NCI-H1092 treated with DMSO at 0.1 percent for 48 hours (cell line): ENCODE results near the gene DCAF10.
"Not testable (repeated sequence)": the region's sequence is repeated elsewhere in the genome, so short reads cannot be mapped to it uniquely, and the experiment has no call there.

Source experiments
- DNase-seq: peaks from one replicate; lab custom pipeline; 2025; lab: John Stamatoyannopoulos, UW

DCAF10 gene

GRCh38 chr9:37790096-37790495, 10.5 kb upstream of the DCAF10 start:
- no peak for DNase-seq

- DNase-seq: no peak
These were observed 8.5 kb upstream of the DCAF10 start for GRCh38 chr9:37792122-37792521.

- no peak for DNase-seq
These were observed 4.4 kb upstream of the DCAF10 start for GRCh38 chr9:37796232-37796631.

DNA sequence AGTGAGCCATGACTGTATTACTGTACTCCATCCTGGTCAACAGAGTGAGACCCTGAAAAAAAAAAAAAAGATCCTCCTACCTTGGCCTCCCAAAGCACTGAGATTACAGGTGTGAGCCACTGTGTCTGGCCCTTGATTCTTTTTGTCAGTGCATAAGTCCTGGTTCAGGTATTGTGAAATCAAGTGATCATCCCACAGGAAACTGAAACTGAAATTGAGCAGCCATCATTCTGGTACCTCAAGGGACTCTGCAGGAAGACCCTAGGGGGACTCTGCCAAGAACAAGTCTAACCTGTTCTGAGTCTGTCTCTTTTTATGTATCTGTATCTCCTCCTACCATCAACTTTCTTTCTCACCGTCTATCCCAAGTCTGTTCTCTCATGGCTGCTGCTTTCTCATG, 1.9 kb upstream of the DCAF10 start:
- no peak for DNase-seq

GRCh38 chr9:37801287-37801850, 772 bp downstream of the DCAF10 start:
- DNase-seq: no peak

DNA sequence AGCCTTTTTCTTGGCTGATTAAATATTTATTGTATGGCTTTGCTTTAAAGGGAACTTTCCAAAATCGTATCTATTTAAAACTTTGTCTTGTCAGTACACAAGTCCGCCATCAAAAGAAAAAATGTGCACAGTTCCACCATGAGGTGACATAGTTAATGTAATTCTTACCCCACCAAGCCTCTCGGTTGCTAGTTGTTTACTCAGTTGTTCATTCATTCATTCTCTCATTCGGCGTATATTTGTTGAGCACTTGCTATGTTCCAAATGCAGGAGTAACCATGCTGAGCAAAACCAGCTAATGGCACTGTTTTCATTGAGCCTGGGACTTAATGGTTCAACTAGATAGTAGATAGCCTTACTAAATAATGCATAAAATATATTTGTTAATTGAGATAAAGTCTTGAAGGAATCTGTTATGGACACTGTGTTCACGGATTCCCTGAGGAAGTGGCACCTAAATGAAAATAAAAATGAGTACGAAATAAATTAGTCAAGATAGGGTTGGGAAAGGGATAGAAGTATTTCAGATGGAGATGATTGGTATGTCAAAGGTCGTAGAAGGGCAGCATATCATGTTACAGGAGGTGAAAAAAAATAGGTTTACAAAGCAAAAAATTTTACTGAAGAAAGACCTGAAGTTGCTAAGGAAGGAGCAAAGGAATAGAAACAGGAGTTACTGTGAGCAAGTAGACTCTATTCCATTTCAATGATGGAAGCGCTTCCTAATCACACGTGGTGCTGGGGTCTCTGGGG, 1.5 kb downstream of the DCAF10 start:
- DNase-seq: no peak

- no peak for DNase-seq
These were observed 5.7 kb downstream of the DCAF10 start for GRCh38 chr9:37806271-37806670.

DNA sequence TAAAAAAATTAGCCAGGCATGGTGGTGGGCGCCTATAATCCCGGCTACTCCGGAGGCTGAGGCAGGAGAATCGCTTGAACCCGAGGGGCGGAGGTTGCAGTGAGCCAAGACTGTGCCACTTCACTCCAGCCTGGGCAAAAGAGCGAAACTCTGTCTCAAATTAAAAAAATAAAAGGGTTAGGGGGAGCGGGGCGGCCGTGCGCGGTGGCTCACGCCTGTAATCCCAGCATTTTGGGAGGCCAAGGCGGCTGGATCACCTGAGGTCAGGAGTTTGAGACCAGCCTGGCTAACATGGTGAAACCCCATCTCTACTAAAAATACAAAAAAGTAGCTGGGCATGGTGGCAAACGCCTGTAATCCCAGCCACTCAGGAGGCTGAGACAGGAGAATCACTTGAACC, 9.1 kb downstream of the DCAF10 start:
- not testable (repeated sequence) for DNase-seq

DNA sequence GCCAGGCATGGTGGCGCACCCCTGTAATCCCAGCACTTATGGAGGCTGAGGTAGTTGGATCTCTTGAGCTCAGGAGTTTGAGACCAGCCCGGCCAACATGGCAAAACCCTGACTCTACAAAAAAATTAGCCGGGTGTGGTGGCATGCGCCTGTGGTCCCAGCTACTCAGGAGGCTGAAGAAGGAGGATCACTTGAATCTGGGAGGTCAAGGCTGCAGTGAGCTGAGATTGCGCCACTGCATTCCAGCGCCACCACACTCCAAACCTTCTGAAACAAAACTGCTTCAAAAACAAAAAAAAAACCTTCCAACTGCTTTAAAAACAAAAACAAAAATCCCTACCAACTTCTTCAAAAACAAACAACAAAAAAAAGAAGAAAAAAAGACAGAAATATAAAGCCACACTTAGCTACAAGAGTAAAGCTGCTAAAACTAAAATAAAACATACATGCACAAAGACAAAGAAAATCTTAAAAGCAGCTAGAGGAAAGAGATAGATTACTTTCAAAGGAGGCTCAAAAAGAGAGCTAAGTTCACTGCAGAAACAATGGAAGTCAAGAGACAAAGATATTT, 11.4 kb downstream of the DCAF10 start:
- DNase-seq: no peak

GRCh38 chr9:37812773-37813379, 12.3 kb downstream of the DCAF10 start:
- DNase-seq: no peak

- no peak for DNase-seq
These were observed 18.3 kb downstream of the DCAF10 start for GRCh38 chr9:37818849-37819248.

DNA sequence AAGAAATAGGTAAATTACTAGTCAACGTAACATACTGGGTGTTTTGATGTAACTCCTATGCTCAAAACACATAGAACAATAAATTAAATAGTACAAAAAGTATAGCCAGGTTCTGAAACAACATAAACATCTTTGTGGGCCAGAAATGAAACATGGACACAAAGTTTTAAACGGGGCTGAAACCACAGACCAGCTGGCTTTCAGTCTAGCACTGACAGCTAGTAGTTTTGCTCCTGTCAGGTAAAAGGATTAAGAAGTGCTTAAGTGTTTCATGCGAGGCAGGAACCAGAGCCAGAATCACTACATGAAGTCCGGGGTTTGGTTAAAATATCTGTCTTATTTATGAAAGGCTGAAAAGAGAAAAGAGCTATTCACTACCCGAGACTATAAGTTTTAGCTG, 19.5 kb downstream of the DCAF10 start:
- no peak for DNase-seq

DNA sequence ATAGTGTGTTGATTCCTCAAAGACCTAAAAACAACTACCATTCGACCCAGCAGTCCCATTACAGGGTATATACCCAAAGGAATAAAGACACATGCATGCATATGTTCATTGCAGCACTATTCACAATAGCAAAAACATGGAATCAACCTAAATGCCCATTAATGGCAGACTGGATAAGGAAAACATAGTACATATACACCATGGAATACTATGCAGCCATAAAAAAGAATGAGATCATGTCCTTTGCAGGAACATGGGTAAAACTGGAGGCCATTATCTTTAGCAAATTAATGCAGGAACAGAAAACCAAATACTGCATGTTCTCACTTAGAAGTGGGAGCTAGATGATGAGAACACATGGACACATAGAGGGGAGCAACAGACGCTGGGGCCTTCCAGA, 24.6 kb downstream of the DCAF10 start:
- DNase-seq: not testable (repeated sequence)

DNA sequence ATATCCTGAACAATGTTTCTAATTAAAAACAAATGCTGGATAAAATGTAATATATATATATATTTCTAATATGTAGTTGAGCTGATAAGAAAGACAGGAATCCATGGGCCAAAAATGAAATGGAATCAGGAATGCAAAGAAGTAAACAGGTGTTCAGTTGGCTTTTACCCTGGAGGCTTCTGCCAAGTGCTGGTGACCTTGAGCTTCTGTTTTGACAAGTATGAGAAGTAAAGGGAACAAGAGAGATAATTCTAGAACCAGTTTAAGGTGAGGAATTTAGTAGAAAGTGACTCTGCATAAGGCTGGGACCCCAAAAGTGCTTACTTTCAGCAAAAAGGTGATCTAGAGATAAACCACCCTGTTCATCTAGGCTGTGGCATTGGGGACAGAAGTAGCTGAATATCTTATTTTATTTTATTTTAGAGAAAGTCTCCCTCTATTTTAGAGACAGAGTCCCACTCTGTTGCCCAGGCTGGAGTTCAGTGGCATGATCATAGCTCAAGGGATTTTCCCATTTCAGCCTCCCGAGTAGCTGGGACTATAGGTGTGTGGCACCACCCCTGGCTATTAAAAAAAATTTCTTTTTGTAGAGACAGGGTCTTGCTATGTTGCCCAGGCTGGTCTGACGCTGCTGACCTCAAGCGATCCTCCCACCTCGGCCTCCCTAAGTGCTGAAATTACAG, 27.0 kb downstream of the DCAF10 start:
- no peak for DNase-seq

DNA sequence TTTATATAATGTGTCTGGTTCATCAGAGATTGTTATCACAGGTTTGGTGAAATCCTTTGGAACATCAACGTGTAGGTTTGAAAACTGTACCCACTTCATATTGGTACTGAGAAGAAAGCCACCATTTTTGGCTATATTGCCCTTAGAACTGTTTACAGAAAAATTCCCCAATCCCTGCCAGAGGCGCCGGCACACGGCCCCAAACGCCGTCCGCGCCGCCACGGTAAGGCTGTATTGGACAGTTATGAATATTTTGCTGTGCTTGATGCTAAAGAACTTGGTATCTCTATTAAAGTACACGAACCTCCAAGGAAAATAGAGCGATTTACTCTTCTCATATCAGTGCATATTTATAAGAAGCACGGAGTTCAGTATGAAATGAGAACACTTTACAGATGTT, 35.2 kb downstream of the DCAF10 start:
- DNase-seq: no peak

- DNase-seq: no peak
These were observed 35.8 kb downstream of the DCAF10 start for GRCh38 chr9:37836386-37836785.

DNA sequence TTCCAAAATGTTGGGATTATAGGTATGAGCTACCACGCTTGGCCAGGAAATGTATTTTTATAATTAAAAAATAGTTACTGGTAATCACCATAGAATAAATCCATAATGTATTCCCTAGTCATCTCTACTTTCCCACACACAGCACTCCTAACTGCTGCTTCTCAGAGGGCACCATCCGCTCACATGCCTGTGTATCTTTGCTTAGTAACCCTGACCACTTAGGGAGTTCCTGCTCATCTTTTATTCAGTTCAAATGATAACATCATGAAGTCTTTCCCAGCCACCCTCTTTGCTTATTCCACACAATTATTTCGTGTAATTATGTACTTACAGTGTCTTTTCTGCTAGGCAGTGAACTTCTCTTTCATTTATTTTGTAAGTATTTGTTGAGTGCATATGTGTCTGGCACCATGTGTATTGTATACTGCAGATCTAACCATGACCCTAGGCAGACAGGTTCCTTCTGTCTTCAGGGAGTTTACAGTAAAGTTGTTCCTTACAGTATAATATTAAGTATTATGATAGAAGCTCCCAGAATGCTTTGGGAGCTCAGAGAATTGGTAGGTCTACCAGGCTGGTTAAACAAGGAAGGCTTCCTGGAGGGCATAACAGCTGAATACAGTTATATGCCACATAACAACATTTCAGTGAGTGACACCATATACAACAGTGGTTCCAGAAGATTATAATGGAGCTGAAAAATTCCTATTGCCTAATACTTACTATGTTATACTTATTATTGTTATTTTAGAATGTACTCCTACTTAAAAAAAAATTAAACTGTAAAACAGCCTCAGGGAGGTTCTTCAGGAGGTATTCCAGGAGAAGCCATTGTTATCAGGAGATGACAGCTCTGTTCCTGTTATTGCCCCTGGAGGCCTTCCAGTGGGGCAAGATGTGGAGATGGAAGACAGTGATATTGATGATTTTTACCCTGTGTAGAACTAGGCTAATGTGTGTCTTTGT, 39.2 kb downstream of the DCAF10 start:
- no peak for DNase-seq

DNA sequence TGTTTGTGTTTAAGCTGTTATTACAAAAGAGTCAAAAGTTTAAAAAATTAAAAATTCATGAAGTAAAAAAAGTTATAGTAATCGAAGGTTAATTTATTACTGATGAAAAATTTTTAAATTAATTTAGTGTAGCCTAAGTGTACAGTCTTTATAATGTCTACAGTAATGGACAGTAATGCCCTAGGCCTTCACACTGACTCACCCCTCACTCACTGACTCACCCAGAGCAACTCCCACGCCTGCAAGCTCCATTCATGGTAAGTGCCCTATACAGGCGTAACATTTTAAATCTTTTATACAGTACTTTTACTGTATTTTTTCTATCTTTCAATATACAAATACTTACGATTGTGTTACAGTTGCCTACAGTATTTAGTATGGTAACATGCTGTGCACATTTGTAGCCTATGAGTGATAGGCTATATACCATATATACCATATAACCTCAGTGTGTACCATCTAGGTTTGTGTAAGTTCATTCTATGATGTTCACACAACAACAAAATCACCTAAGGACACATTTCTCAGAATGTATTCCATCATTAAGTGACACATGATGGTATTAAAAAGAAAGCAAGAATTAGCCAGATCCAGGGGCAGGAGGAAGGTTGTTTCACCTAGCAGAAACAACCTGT, 40.1 kb downstream of the DCAF10 start:
- no peak for DNase-seq

DNA sequence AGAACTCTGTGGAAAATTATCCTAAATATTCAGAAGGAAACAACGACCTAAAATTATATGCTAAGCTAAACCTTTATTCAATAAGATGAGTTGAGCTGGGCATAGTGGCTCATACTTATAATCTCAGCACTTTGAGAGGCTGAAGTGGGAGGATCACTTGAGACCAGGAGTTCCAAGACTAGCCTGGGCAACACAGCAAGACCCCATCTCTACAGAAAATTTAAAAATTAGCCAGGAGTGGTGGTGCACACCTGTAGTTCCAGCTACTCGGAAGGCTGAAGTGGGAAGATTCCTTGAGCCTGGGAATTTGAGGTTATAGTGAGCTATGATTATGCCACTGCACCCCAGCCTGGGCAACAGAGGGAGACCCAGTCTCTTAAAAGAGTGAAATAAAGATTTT, 51.6 kb downstream of the DCAF10 start:
- DNase-seq: no peak

DNA sequence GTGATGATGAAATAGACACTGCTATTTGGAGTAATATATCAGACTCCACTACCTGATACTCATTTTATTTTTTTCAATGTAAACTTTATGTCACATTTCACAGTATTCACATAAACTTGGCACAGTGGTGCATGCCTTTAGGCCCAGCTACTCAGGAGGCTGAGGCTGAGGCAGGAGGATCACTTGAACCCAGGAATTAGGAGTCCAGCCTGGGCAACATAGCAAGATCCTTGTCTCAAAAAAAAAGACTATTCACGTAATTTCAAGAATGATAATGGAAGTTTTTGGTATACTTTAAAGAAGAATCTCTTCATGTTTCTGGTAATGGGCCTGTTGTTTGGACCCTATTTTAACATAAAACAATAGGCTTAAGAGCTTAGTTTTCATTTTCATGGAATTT, 56.0 kb downstream of the DCAF10 start:
- no peak for DNase-seq

GRCh38 chr9:37859043-37859442, 58.4 kb downstream of the DCAF10 start:
- DNase-seq: no peak
